H1 (cell line): ENCODE data around the gene PRKCA. TPM values are rescaled to one million over a fixed set of nuclear protein-coding genes. Genes with fewer than 3 reads are reported as not detected.

ENCODE experiments used
- CTBP2 ChIP-seq: IDR thresholded peaks from 2 replicates; pipeline ENCODE4 v1.7.0; 2011; ENCODE audit warnings: borderline replicate concordance, mild to moderate bottlenecking, moderate library complexity, mixed read lengths, low read length; ENCODE audit not compliant: insufficient read depth, insufficient read length
- E2F6 ChIP-seq: IDR thresholded peaks from 2 replicates; pipeline ENCODE4 v1.6.1; 2012; ENCODE audit warnings: inconsistent platforms
- polyA plus RNA-seq, 7 experiments: library from polyadenylated mRNA; depleted of rRNA in 3 of 7; stranded (reverse) in 5 of 7; unstranded in 2 of 7; fragments of >200 nt in 5 of 7; fragments of 200-250 nt in 2 of 7; gene quantifications; 1 replicate in 5 of 7; 2 replicates in 1 of 7; 4 replicates in 1 of 7; pipeline versions ENCODE4 v1.2.1 to v1.2.3, GENCODE V29; 2011 to 2013; ENCODE audit warnings: missing spikeins in 2 of 7, mixed read lengths in 2 of 7
- total RNA-seq: library from RNA; stranded (reverse); fragmentation: NEBNext Ultra II Directional; extraction: Animal tissue kit (Norgen Biotek cat#: 25700); gene quantifications from 2 replicates; pipeline ENCODE4 v1.2.1, GENCODE V29; 2021

PRKCA gene
- total and polyA plus RNA-seq, 2 of the 8 experiments (the other 6 are each of a cell fraction or from before 2014, with no cell fraction given): 5.8 to 17.8 TPM

- TF ChIP-seq CTBP2 (no peak), E2F6 (no peak)
These were observed 16.8 kb downstream of the PRKCA start (continued) for GRCh38 chr17:66319226-66319625.
